ENCODE measurements around the gene BGLAP. TPM values are rescaled to one million over a fixed set of nuclear protein-coding genes. Genes with fewer than 3 reads are reported as not detected.
A peak's percentile ranks its signal among the peaks of the same experiment; 100 is the strongest.

Gene BGLAP
- total RNA-seq, 1 donor from 2014 or later: 1.2 TPM

GRCh38 chr1:156217871-156218270, 24.1 kb upstream of the BGLAP start:
- no peak overlapping the region for H3K4me3 Mint-ChIP-seq (ENCODE audit: unreplicated experiment)
- no peak overlapping the region for H3K27ac Mint-ChIP-seq (ENCODE audit: unreplicated experiment)
- H3K4me1 Mint-ChIP-seq (ENCODE audit: unreplicated experiment): peaks cover 3% of the 10 kb centered on the region
- no peak for TF ChIP-seq CTCF (IDR thresholded peaks at IDR 0.05; ENCODE audit: unreplicated experiment)
- H3K27me3 Mint-ChIP-seq (ENCODE audit: unreplicated experiment): peaks cover 4% of the 10 kb centered on the region
- no peaks in the 10 kb centered on the region for H3K9me3 Mint-ChIP-seq (ENCODE audit: unreplicated experiment)
- no peak for DNase-seq (ENCODE audit: low spot score)
- peaks cover 18% of the 10 kb centered on the region for H3K36me3 Mint-ChIP-seq (ENCODE audit: low read depth, unreplicated experiment)

GRCh38 chr1:156220226-156220625, 21.8 kb upstream of the BGLAP start:
- no peaks in the 10 kb centered on the region for H3K9me3 Mint-ChIP-seq (ENCODE audit: unreplicated experiment)
- H3K36me3 Mint-ChIP-seq (ENCODE audit: low read depth, unreplicated experiment): peaks cover 27% of the 10 kb centered on the region
- DNase-seq (ENCODE audit: low spot score): no peak
- TF ChIP-seq CTCF (IDR thresholded peaks at IDR 0.05; ENCODE audit: unreplicated experiment): no peak
- H3K27ac Mint-ChIP-seq (ENCODE audit: unreplicated experiment): no peak overlapping the region
- no peak overlapping the region for H3K4me3 Mint-ChIP-seq (ENCODE audit: unreplicated experiment)
- peaks cover 2% of the 10 kb centered on the region for H3K27me3 Mint-ChIP-seq (ENCODE audit: unreplicated experiment)
- peaks cover under 1% of the 10 kb centered on the region for H3K4me1 Mint-ChIP-seq (ENCODE audit: unreplicated experiment)

- Mint-ChIP-seq H3K4me1 (ENCODE audit: unreplicated experiment) (peaks cover 4% of the 10 kb centered on the region), H3K27ac (ENCODE audit: unreplicated experiment) (no peak overlapping the region), H3K27me3 (ENCODE audit: unreplicated experiment) (peaks cover 2% of the 10 kb centered on the region), H3K36me3 (ENCODE audit: low read depth, unreplicated experiment) (peaks cover 27% of the 10 kb centered on the region), H3K9me3 (ENCODE audit: unreplicated experiment) (no peaks in the 10 kb centered on the region), H3K4me3 (ENCODE audit: unreplicated experiment) (no peak overlapping the region)
- TF ChIP-seq CTCF (IDR thresholded peaks at IDR 0.05; ENCODE audit: unreplicated experiment): no peak
- no peak for DNase-seq (ENCODE audit: low spot score)
Observed at GRCh38 chr1:156221986-156222692, 19.8 kb upstream of the BGLAP start.

- H3K9me3 Mint-ChIP-seq (ENCODE audit: unreplicated experiment): no peaks in the 10 kb centered on the region
- peaks cover 2% of the 10 kb centered on the region for H3K27me3 Mint-ChIP-seq (ENCODE audit: unreplicated experiment)
- H3K27ac Mint-ChIP-seq (ENCODE audit: unreplicated experiment): peak overlapping the region; percentile 76
- no peak for DNase-seq (ENCODE audit: low spot score)
- H3K4me3 Mint-ChIP-seq (ENCODE audit: unreplicated experiment): no peak overlapping the region
- TF ChIP-seq CTCF (IDR thresholded peaks at IDR 0.05; ENCODE audit: unreplicated experiment): no peak
- H3K36me3 Mint-ChIP-seq (ENCODE audit: low read depth, unreplicated experiment): peaks cover 36% of the 10 kb centered on the region
- peaks cover 4% of the 10 kb centered on the region for H3K4me1 Mint-ChIP-seq (ENCODE audit: unreplicated experiment)
Observed at GRCh38 chr1:156225677-156226014, 16.3 kb upstream of the BGLAP start.

- no peak for DNase-seq (ENCODE audit: low spot score)
- Mint-ChIP-seq H3K4me3 (ENCODE audit: unreplicated experiment) (no peak overlapping the region), H3K4me1 (ENCODE audit: unreplicated experiment) (peaks cover 4% of the 10 kb centered on the region), H3K27ac (ENCODE audit: unreplicated experiment) (no peak overlapping the region), H3K27me3 (ENCODE audit: unreplicated experiment) (peaks cover 2% of the 10 kb centered on the region), H3K36me3 (ENCODE audit: low read depth, unreplicated experiment) (peaks cover 33% of the 10 kb centered on the region), H3K9me3 (ENCODE audit: unreplicated experiment) (no peaks in the 10 kb centered on the region)
- TF ChIP-seq CTCF (IDR thresholded peaks at IDR 0.05; ENCODE audit: unreplicated experiment): no peak
Observed at GRCh38 chr1:156226116-156226538, 15.9 kb upstream of the BGLAP start.
